Hematopoietic multipotent progenitor cell treated with erythropoietin and hydrocortisone succinate and interleukin-3 and kit ligand, for 4 days (in vitro differentiated cells): ENCODE measurements around the gene SLC19A1.

Experiments used
- DNase-seq: peaks from one replicate; pipeline ENCODE4 v3.0.0-alpha.2; 2015

SLC19A1 gene

GRCh38 chr21:45542242-45542666, at the start of gene SLC19A1:
Gene SLC19A1, minus strand, starts transcription at chr21:45542440. Its CDS starts 4,481 bp downstream, at chr21:45537959.
- peak; percentile 87 for DNase-seq

- DNase-seq: no peak
These were observed 49.5 kb upstream of the SLC19A1 start for GRCh38 chr21:45591619-45592207.

GRCh38 chr21:45590726-45591618, 48.7 kb upstream of the SLC19A1 start:
- peak; percentile 66 for DNase-seq

DNA sequence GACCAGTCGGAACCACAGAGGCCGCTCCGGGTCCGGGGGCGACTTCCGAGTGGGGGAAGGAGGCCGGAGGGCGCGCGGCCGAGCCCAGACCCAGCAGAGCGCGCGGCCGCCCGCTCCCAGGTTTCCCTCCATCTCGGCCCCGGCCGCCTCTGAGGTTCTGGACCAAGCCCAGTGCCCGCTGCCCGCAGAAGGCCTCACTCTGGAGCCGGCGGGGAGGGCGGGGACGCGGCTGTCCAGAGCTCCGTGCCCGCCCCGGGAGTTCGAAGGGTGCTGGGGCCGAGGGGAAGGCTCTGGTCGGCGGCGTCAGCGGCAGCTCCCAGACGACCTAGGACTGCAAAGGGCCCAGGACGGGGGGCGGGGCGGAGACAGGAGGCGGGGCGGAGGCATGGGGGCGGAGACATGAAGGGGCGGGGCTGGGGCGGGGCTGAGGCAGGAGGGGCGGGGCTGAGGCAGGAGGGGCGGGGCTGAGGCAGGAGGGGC, 48.0 kb upstream of the SLC19A1 start:
- DNase-seq: peak; percentile 80

- no peak for DNase-seq
These were observed 47.5 kb upstream of the SLC19A1 start for GRCh38 chr21:45589686-45590245.

DNA sequence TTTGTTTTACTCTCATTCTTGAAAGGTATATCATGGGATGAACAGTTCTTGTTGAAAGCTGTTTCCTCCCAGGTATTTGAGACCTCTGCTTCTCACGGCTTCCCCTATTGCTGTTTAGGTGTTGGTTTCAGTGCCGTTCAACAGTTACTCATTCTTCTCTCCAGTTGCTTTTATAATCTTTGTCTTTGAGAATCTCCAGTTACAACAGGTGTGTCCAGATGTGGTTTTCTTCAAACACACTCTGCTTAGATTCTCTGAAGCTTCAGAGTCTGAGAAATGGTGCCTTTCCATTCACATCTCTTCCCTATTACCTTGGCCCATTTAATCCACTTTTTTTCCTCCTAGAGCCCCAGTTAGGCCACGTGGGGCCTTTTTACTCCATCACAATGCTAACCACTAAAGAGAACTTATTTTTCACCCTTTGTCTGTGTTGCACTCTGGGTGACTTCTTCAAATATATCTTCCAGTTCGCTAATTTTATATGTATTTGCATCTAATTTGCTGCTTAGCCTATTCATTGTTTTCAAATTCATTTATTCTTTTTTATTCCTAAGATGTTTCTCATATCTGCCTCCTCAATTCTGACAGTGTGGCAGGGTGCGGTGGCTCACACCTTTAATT, 46.7 kb upstream of the SLC19A1 start:
- no peak for DNase-seq

- DNase-seq: no peak
These were observed 46.0 kb upstream of the SLC19A1 start for GRCh38 chr21:45588086-45588825.

DNA sequence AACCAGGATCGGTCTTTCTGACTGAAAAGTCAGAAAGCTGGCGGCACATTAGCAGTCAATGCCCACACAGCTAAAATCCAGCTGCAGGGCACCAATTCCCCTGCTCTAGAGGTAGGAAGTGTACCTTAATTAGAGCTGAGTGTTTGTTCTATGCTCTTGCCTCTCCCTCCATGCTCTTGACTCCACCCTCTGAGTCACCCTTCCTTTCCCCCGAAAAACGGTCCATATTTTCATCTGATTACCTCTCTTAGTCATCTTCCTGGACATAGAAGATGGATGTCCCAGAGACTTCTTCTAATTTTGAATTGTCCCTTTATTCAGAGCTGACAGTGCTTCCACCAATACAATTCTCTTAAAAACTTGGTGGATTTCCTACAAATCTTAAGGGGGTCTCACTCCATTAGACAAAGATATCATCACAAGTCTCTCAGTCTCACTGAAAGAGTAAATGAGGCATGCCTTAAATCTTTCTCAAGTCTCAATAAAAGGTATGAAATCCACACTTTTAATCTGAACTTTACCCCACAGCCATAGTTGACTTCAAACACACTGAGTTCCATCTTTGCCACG, 44.1 kb upstream of the SLC19A1 start:
- DNase-seq: no peak

DNA sequence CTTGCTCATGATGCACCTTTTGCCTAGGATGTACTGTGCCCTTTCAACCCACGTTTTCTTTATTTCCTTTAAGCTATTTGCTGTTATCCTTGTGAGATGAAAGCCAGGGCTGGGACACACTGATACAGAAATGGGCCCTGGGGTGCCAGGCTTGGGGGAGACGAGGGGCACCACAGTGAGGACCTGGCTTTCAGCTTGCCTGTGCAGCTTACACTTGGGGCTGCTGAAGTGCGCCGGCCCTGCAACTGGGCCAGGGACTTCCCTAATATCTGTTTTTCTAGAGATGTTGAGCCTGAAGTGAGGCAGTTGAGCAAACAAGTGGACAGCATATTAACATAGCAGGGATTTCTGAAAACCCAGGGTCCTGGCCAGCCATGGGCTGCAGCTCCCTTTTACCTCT, 42.5 kb upstream of the SLC19A1 start:
- DNase-seq: no peak

GRCh38 chr21:45583831-45584509, 41.7 kb upstream of the SLC19A1 start:
- DNase-seq: no peak

DNA sequence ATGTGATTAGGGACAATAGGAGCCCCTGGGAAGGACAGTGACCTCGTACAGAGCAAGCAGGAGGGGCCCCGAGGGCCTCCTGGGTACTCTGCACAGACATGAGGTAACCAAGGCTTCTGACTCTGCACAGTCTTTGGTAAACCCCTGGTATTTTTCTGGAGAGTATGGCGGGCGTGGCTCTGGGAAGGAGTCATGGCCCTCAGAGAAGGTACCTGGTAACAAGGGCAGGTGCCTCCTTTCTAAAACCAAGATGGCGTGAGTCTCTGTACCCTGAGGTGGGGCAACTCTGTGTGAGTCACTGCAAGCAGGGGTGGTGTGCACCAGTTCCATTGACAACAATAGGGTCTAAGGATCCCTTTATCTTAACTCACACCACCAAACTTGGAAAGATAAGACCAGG, 39.9 kb upstream of the SLC19A1 start:
- no peak for DNase-seq

DNA sequence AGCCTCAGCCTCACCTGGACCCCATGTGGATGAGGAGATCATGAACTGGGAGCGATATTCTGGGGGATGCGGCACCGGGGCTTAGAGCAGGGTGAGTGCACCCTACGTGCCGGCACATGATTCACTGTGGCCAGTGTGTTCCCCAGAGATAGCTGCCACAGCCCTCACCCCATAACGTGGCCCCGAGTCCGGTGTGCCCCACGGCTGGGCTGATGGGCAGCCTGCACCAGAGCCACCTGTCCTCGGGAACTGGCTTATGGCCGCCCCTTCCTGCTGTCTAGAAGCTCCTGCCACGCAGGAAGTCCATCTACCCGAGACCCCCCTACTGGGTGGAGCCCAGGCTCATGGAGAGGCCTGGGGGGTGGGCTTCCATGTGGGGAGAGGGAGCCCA, 39.1 kb upstream of the SLC19A1 start:
- no peak for DNase-seq

DNA sequence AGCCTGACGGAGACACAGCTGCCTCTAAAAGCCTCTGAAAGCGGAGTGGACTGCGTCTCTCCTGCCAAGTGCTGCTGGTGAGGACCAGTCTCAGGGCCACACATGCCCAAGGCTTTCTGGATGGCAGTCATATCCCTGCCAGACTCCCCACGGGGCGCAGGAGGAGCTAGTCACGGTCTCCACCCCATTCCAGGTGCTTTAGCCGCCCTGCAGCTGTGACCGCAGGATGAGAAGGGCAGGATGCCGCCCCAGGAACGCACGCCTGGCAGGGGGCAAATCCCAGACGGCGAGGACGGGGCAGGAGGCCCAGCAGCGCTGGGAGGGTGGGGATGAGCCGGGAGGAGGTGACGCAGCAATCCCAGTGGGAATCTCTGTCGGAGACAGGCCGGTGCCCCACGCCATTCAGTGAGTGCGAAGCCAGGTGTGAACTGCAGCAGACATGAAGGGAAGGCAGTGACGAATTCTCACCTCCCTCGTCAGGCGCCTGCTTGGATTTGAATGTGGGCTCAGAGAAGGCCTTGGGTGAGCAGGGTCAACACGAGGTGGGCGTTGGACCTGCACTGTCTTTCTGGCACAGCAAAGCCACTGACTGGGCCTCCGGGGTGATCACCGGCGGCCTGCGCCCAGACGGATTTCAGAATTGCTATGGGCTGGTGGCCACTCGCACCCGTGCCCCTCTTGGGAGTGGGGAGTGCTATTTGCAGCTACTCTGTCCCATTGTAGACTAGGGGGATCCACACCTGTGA, 38.5 kb upstream of the SLC19A1 start:
- no peak for DNase-seq

- DNase-seq: no peak
These were observed 37.9 kb upstream of the SLC19A1 start for GRCh38 chr21:45580181-45580575.

DNA sequence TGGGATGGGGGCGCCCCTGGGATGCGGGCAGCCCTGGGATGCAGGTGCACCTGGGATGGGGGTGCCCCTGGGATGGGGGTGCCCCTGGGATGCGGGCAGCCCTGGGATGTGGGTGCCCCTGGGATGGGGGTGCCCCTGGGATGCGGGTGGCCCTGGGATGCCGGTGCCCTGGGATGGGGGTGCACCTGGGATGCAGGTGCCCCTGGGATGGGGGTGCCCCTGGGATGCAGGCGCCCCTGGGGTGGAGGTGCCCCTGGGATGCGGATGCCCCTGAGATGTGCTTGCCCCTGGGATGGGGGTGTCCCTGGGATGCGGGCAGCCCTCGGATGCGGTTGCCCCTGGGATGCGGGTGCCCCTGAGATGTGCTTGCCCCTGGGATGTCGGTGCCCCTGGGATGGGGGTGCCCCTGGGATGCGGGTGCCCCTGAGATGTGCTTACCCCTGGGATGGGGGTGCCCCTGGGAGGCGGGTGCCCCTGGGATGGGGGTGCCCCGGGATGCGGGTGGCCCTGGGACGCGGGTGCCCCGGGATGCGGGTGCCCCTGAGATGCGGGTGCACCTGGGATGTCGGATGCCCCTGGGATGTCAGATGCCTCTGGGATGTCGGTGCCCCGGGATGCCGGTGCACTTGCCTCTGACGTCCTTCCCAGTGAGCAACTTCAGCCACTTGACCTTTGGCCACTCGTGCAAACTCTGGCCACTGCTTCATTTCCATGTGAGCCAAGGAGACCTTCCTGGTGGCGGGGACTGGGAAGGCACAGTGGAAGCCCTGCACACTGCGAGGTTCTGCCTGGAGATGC, 37.3 kb upstream of the SLC19A1 start:
- no peak for DNase-seq

DNA sequence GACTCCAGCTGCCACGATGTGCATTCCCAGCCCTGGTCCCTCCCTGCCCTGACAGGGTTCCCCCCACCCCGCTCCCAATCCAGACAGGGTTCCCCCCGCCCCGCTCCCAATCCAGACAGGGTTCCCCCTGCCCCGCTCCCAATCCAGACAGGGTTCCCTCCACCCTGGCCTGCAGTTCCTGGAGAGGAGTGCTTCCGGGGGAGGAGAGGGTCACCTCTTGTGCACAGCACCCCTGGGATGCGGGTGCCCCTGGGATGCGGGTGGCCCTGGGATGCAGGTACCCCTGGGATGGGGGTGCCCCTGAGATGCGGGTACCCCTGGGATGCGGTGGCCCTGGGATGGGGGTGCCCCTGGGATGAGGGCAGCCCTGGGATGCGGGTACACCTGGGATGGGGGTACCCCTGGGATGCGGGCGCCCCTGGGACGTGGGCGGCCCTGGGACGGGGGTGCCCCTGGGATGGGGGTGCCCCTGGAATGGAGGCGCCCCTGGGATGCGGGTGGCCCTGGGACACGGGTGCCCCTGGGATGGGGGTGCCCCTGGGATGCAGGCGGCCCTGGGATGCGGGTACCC, 36.7 kb upstream of the SLC19A1 start:
- no peak for DNase-seq

- DNase-seq: no peak
These were observed 36.0 kb upstream of the SLC19A1 start for GRCh38 chr21:45578176-45578801.

- DNase-seq: no peak
These were observed 35.5 kb upstream of the SLC19A1 start for GRCh38 chr21:45577801-45578175.
